ENCODE measurements around the gene CCDC38. TPM values are rescaled to one million over a fixed set of nuclear protein-coding genes. Genes with fewer than 3 reads are reported as not detected.

Gene CCDC38
- total RNA-seq, 1 donor from 2014 or later, result not detected

GRCh38 chr12:95966287-95966870, 24.0 kb upstream of the CCDC38 start:
- DNase-seq (ENCODE audit: missing footprints) (no peak), ATAC-seq (no peak)
- intact Hi-C loops (cut with DNase I), result no loop called here

- DNase-seq (ENCODE audit: missing footprints) (no peak), ATAC-seq (no peak)
- intact Hi-C loops (cut with DNase I), result no loop called here
Measured at GRCh38 chr12:95963096-95963495, 20.7 kb upstream of the CCDC38 start.

- intact Hi-C loops (cut with DNase I), result no loop called here
- no peak for ATAC-seq
- DNase-seq (ENCODE audit: missing footprints), result no peak
Measured at GRCh38 chr12:95962222-95962621, 19.8 kb upstream of the CCDC38 start.

GRCh38 chr12:95960241-95960640, 17.8 kb upstream of the CCDC38 start:
- intact Hi-C loops (cut with DNase I), result no loop called here
- ATAC-seq (no peak), DNase-seq (ENCODE audit: missing footprints) (no peak)

- intact Hi-C loops (cut with DNase I), result no loop called here
- no peak for DNase-seq (ENCODE audit: missing footprints)
- no peak for ATAC-seq
Measured at GRCh38 chr12:95959107-95959506, 16.7 kb upstream of the CCDC38 start.

GRCh38 chr12:95956557-95957145, 14.2 kb upstream of the CCDC38 start:
- DNase-seq (ENCODE audit: missing footprints) (no peak), ATAC-seq (no peak)
- intact Hi-C loops (cut with DNase I), result no loop called here

GRCh38 chr12:95955549-95956159, 13.2 kb upstream of the CCDC38 start:
- no peak for ATAC-seq
- intact Hi-C loops (cut with DNase I), result no loop called here
- no peak for DNase-seq (ENCODE audit: missing footprints)

GRCh38 chr12:95953000-95953399, 10.6 kb upstream of the CCDC38 start:
- ATAC-seq (no peak), DNase-seq (ENCODE audit: missing footprints) (no peak)
- intact Hi-C loops (cut with DNase I), result no loop called here

- ATAC-seq, result no peak
- intact Hi-C loops (cut with DNase I), result no loop called here
- DNase-seq (ENCODE audit: missing footprints), result no peak
Measured at GRCh38 chr12:95951515-95951914, 9.1 kb upstream of the CCDC38 start.

- DNase-seq (ENCODE audit: missing footprints) (no peak), ATAC-seq (no peak)
- intact Hi-C loops (cut with DNase I), result no loop called here
Measured at GRCh38 chr12:95949477-95950206, 7.2 kb upstream of the CCDC38 start.

- ATAC-seq, result no peak
- intact Hi-C loops (cut with DNase I), result no loop called here
- no peak for DNase-seq (ENCODE audit: missing footprints)
Measured at GRCh38 chr12:95944108-95944704, 1.8 kb upstream of the CCDC38 start.

GRCh38 chr12:95943330-95943842, 972 bp upstream of the CCDC38 start, which contains the start of gene AMDHD1:
Gene AMDHD1, plus strand, starts transcription at chr12:95943331. Its CDS starts 68 bp downstream, at chr12:95943399.
- intact Hi-C loops (cut with DNase I), result no loop called here
- peak; percentile 83 for DNase-seq (ENCODE audit: missing footprints)
- ATAC-seq, result peak; percentile 76

- DNase-seq (ENCODE audit: missing footprints) (no peak), ATAC-seq (no peak)
- intact Hi-C loops (cut with DNase I), result no loop called here
Measured at GRCh38 chr12:95942101-95942523, 302 bp downstream of the CCDC38 start.

- ATAC-seq, result no peak
- intact Hi-C loops (cut with DNase I), result no loop called here
Measured at GRCh38 chr12:95940514-95940913, 1.9 kb downstream of the CCDC38 start.

GRCh38 chr12:95922231-95922630, 20.2 kb downstream of the CCDC38 start:
- no peak for DNase-seq (ENCODE audit: missing footprints)
- no peak for ATAC-seq
- intact Hi-C loops (cut with DNase I), result no loop called here

More at GRCh38 chr12:95940514-95940913, 1.9 kb downstream of the CCDC38 start:
- DNase-seq (ENCODE audit: missing footprints), result no peak

- intact Hi-C loops (cut with DNase I), result no loop called here
- DNase-seq (ENCODE audit: missing footprints) (no peak), ATAC-seq (no peak)
Measured at GRCh38 chr12:95919110-95919509, 23.3 kb downstream of the CCDC38 start.

GRCh38 chr12:95918194-95918993, 24.0 kb downstream of the CCDC38 start:
- ATAC-seq (peak; percentile 57), DNase-seq (ENCODE audit: missing footprints) (no peak)
- intact Hi-C loops (cut with DNase I), result loop anchor here (1.0 kb wide), 1 partner anchor 80 kb away; no protein-coding TSS in a partner anchor

- ATAC-seq, result no peak
- intact Hi-C loops (cut with DNase I), result no loop called here
Measured at GRCh38 chr12:95909871-95910270, 32.5 kb downstream of the CCDC38 start.

More at GRCh38 chr12:95909871-95910270, 32.5 kb downstream of the CCDC38 start:
- no peak for DNase-seq (ENCODE audit: missing footprints)

Measured in Right ventricle myocardium inferior (tissue), 1 donor.